Gastrocnemius medialis (tissue), 4 donors: Measurements from ENCODE around the gene TTLL8. TPM values are rescaled to one million over a fixed set of nuclear protein-coding genes. Genes with fewer than 3 reads are reported as not detected.
"Not testable (repeated sequence)": the region's sequence is repeated elsewhere in the genome, so short reads cannot be mapped to it uniquely, and the experiment has no call there.

ENCODE experiments used
- ATAC-seq, 2 donors: fragments of 150-250 bp; one replicate each; pipeline ENCODE4 v1.9.1; 2016
- DNase-seq, 2 donors: peaks; one replicate each; pipeline ENCODE4 v3.0.0-alpha.2; 2019
- H3K27ac ChIP-seq, 4 donors: fragments of 200-600 bp; sonication (generic); 1 replicate in 1 of 4; 2 replicates in 3 of 4; pipeline ENCODE4 v1.5.1; 2016 to 2018; ENCODE audit warnings: mild to moderate bottlenecking in 2 of 4, moderate library complexity in 1 of 4
- H3K27me3 ChIP-seq, 3 donors: fragments of 200-600 bp; sonication (generic) in 2 of 3; 1 replicate in 1 of 3; 2 replicates in 2 of 3; pipeline versions ENCODE4 v1.5.1 to v1.6.0; 2016 to 2019; ENCODE audit warnings: mild to moderate bottlenecking in 1 of 3, moderate library complexity in 1 of 3
- H3K36me3 ChIP-seq, 2 donors: fragments of 200-600 bp; sonication (generic) in 1 of 2; one replicate each; pipeline ENCODE4 v1.5.1; 2017 to 2018
- H3K4me1 ChIP-seq, 2 donors: fragments of 200-600 bp; sonication (generic) in 1 of 2; one replicate each; pipeline ENCODE4 v1.5.1; 2016 to 2017; ENCODE audit warnings: mild to moderate bottlenecking in 2 of 2
- H3K4me3 ChIP-seq, 4 donors: fragments of 200-600 bp; sonication (generic) in 3 of 4; 1 replicate in 1 of 4; 2 replicates in 3 of 4; pipeline ENCODE4 v1.5.1; 2016 to 2019; ENCODE audit warnings: mild to moderate bottlenecking in 2 of 4
- H3K9me3 ChIP-seq, 3 donors: fragments of 200-600 bp; sonication (generic) in 2 of 3; 1 replicate in 1 of 3; 2 replicates in 2 of 3; pipeline ENCODE4 v1.5.1; 2016 to 2019
- POLR2A ChIP-seq, 2 donors: fragments of 450-650 bp; IDR thresholded peaks; one replicate each; pipeline ENCODE4 v1.6.1; 2017; ENCODE audit warnings: antibody characterized with exemption in 2 of 2, mild to moderate bottlenecking in 2 of 2, moderate library complexity in 2 of 2
- in situ Hi-C, 4 donors: fragments of 200-750 bp; cut with MboI; loops; one replicate each; pipeline versions ENCODE4 v1.15.0 to v1.8.0; 2017; ENCODE audit warnings: low sequenced_read_pairs in 4 of 4
- intact Hi-C: fragments of 100-400 bp; cut with DNase I; formaldehyde crosslinking; loops from one replicate; pipeline ENCODE4 v1.15.1; 2023; ENCODE audit warnings: low total_unique reads
- total RNA-seq, 4 donors: library from RNA; depleted of rRNA; stranded (reverse); fragments of >200 nt; gene quantifications; one replicate each; pipeline versions ENCODE4 v1.1.0 to v1.2.3, GENCODE V29; 2016
- TF ChIP-seq, protein P1 (sequence below), 5 experiments: fragments of 450-650 bp in 3 of 5; fragments of 200-600 bp in 2 of 5; sonication (generic) in 2 of 5; IDR thresholded peaks in 4 of 5; conservative IDR thresholded peaks in 1 of 5; 1 replicate in 4 of 5; 2 replicates in 1 of 5; pipeline ENCODE4 v1.5.1; 2016 to 2019; ENCODE audit warnings: antibody characterized with exemption in 5 of 5, mild to moderate bottlenecking in 3 of 5, moderate library complexity in 3 of 5

TTLL8 gene
- total RNA-seq, 4 donors from 2014 or later, result not detected

DNA sequence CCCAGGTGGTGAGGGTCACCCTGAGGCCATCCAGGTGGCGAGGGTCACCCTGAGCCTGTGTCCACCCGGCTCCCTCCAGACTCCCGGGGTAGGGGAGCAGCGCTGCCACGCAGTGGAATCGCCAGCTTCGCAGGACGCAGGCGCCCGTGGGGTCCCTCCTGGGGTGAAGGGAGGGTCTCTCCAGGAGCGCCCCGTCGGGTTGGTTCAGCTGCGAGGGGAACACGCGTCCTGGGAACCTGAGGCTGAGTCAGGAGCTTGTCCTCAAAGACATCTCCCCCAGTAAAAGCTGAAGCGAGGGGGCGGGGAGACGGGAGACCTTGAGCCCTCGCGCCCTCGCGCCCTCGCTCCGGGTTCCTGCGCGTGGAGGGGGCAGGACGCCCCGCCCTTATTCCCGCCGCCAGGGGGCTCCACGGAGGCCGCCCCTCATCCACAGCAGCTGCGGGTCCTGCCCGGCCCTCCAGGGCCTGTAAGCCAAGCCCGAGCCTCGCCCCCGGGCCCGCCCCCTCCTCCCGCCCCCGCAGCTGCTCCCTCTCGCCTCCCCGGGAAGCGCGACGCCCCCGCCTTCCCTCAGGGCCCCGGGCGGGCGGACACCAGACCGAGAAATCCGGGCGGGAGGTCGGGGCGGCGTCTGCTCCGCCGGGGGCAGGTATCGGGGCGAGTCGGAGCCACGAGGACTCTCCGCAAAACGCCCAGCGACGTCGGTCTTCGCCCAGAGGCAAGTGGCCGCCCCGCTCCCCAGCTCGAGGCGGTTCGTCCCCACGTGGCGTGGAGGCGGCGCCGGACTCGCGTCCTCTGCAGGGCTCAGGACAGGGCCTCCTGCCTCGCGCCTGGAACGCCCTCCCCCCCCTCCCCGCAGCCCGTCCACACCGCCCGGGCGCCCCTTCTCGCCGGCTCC is 74.7 kb downstream of the TTLL8 start:
- Histone ChIP-seq H3K9me3 (no peaks in the 10 kb centered on the region), H3K4me3 (peak overlapping the region; percentile 29 to 51 (median 40)), H3K27me3 (peaks cover 10 to 31% (median 26%) of the 10 kb centered on the region in 3 donors), H3K36me3 (no peaks in the 10 kb centered on the region), H3K27ac (no peak overlapping the region), H3K4me1 (peaks cover 0 to 4% of the 10 kb centered on the region in 2 donors)
- no peak for TF ChIP-seq POLR2A (IDR thresholded peaks at IDR 0.05)
- TF ChIP-seq, protein P1, sequence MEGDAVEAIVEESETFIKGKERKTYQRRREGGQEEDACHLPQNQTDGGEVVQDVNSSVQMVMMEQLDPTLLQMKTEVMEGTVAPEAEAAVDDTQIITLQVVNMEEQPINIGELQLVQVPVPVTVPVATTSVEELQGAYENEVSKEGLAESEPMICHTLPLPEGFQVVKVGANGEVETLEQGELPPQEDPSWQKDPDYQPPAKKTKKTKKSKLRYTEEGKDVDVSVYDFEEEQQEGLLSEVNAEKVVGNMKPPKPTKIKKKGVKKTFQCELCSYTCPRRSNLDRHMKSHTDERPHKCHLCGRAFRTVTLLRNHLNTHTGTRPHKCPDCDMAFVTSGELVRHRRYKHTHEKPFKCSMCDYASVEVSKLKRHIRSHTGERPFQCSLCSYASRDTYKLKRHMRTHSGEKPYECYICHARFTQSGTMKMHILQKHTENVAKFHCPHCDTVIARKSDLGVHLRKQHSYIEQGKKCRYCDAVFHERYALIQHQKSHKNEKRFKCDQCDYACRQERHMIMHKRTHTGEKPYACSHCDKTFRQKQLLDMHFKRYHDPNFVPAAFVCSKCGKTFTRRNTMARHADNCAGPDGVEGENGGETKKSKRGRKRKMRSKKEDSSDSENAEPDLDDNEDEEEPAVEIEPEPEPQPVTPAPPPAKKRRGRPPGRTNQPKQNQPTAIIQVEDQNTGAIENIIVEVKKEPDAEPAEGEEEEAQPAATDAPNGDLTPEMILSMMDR (IDR thresholded peaks at IDR 0.05 in 4 of 5, conservative IDR thresholded peaks at IDR 0.05 in 1 of 5), result peak in 4 of 5 experiments; percentile 48 to 59 (median 54)
- intact Hi-C loops, result no loop called here
- DNase-seq (no peak), ATAC-seq (no peak)
- in situ Hi-C loops, result loop anchor here in 1 of 4 donors (10.0 kb wide), 1 partner anchor 49 kb away; no protein-coding TSS in a partner anchor

DNA sequence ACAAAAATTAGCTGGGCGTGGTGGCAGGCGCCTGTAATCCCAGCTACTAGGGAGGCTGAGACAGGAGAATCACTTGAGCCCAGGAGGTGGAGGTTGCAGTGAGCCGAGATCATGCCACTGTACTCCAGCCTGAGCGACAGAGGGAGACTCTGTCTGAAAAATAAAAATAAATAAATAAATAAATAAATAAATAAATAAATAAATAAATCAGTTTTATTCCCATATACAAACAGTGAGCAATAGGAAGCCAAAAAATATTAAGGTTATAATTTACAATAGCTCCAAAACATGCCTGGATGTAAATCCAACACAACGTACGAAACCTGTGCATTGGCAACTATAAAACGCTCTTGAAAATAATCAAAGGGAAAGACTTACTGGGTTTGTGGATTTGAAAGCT is 76.3 kb downstream of the TTLL8 start:
- H3K9me3 ChIP-seq, H3K36me3 ChIP-seq, H3K4me3 ChIP-seq, DNase-seq, ATAC-seq, H3K4me1 ChIP-seq, H3K27ac ChIP-seq, intact Hi-C loops: not testable (repeated sequence)
- peaks cover 10 to 31% (median 26%) of the 10 kb centered on the region in 3 donors for H3K27me3 ChIP-seq
- in situ Hi-C loops, result loop anchor here in 1 of 4 donors (10.0 kb wide), 1 partner anchor 47 kb away; no protein-coding TSS in a partner anchor

DNA sequence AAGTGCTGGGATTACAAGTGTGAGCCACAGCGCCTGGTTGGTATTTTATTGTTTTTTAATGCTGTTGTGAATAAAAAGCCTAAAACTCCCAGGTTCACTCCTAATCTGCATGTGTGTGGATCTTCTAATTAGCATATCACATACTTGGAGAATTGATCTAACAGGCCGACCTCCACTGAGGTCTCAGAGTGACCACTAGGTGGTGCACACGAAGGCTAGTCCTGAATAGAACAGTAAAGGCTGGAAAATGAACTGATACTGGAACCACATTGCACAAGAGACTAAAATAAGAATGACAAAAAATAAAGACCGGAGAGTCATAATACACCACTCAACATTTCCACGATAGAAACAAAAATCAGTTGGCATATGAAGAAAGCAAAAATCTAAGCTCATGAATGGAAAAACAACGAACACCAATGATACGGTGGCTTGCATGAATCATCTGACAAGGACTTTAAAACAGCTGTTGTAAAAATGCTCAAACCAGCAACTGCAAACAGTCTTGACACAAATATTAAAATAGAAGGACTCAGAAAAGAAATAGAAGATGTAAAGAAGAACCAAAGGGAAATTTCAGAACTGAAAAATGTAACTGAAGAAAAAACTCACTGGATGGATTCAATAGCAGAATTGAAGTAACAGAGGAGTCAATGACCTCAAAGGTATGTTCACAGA is 78.4 kb downstream of the TTLL8 start:
- H3K9me3 ChIP-seq, result no peaks in the 10 kb centered on the region
- peaks cover 0 to 4% of the 10 kb centered on the region in 2 donors for H3K4me1 ChIP-seq
- ATAC-seq, result peak in 1 of 2 donors; percentile 26
- no peak for DNase-seq
- H3K36me3 ChIP-seq, result no peaks in the 10 kb centered on the region
- in situ Hi-C loops, result loop anchor here in 1 of 4 donors (10.0 kb wide), 1 partner anchor 45 kb away; no protein-coding TSS in a partner anchor
- H3K27me3 ChIP-seq, result peaks cover 9 to 24% (median 22%) of the 10 kb centered on the region in 3 donors
- intact Hi-C loops, result loop anchor here (5.0 kb wide), 1 partner anchor 212 kb away; no protein-coding TSS in a partner anchor
- no peak overlapping the region for H3K4me3 ChIP-seq
- TF ChIP-seq, protein P1 (IDR thresholded peaks at IDR 0.05 in 4 of 5, conservative IDR thresholded peaks at IDR 0.05 in 1 of 5), result peak in 4 of 5 experiments; percentile 25 to 55 (median 49)
- TF ChIP-seq POLR2A (IDR thresholded peaks at IDR 0.05), result no peak
- H3K27ac ChIP-seq, result no peak overlapping the region

DNA sequence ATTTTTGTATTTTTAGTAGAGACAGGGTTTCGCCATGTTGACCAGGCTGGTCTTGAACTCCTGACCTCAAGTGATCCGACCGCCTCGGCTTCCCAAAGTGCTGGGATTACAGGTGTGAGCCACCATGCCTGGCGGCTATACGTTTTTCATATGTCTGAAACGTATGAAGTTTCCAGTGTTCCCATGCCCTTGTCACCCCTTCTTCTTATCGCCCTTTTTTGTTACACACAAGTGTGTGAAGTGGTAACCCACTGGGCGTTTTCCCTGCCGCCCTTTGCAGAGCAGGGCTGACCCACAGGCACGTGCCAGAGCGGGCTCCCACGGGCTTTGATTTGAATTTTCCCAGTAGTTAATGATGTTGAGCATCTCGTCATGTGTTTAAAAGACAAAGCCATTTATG is 80.5 kb downstream of the TTLL8 start:
- peaks cover under 1 to 2% of the 10 kb centered on the region in 2 donors for H3K4me1 ChIP-seq
- no peaks in the 10 kb centered on the region for H3K36me3 ChIP-seq
- in situ Hi-C loops, result no loop called here
- ATAC-seq (no peak), DNase-seq (peak in 1 of 2 donors; percentile 11)
- no peak for TF ChIP-seq POLR2A (IDR thresholded peaks at IDR 0.05)
- TF ChIP-seq, protein P1 (IDR thresholded peaks at IDR 0.05 in 4 of 5, conservative IDR thresholded peaks at IDR 0.05 in 1 of 5), result no peak
- H3K27me3 ChIP-seq, result peaks cover 0 to 6% (median under 1%) of the 10 kb centered on the region in 3 donors
- H3K9me3 ChIP-seq, result no peaks in the 10 kb centered on the region
- H3K27ac ChIP-seq, result no peak overlapping the region
- intact Hi-C loops, result loop anchor here (5.0 kb wide), 1 partner anchor 210 kb away; no protein-coding TSS in a partner anchor
- H3K4me3 ChIP-seq, result no peak overlapping the region
